Measurements from ENCODE around the gene C2orf78. TPM values are rescaled to one million over a fixed set of nuclear protein-coding genes. Genes with fewer than 3 reads are reported as not detected.

C2orf78 gene
- total RNA-seq, 1 donor from 2014 or later = not detected

GRCh38 chr2:73832930-73833329 is 48.9 kb downstream of the C2orf78 start:
- Mint-ChIP-seq H3K4me1 (peaks cover 34% of the 10 kb centered on the region), H3K36me3 (ENCODE audit: low read depth) (peaks cover 58% of the 10 kb centered on the region), H3K27me3 (no peaks in the 10 kb centered on the region), H3K4me3 (no peak overlapping the region), H3K27ac (no peak overlapping the region), H3K9me3 (no peaks in the 10 kb centered on the region)
- ATAC-seq (ENCODE audit: low read depth) = no peak
- TF ChIP-seq, protein P1, sequence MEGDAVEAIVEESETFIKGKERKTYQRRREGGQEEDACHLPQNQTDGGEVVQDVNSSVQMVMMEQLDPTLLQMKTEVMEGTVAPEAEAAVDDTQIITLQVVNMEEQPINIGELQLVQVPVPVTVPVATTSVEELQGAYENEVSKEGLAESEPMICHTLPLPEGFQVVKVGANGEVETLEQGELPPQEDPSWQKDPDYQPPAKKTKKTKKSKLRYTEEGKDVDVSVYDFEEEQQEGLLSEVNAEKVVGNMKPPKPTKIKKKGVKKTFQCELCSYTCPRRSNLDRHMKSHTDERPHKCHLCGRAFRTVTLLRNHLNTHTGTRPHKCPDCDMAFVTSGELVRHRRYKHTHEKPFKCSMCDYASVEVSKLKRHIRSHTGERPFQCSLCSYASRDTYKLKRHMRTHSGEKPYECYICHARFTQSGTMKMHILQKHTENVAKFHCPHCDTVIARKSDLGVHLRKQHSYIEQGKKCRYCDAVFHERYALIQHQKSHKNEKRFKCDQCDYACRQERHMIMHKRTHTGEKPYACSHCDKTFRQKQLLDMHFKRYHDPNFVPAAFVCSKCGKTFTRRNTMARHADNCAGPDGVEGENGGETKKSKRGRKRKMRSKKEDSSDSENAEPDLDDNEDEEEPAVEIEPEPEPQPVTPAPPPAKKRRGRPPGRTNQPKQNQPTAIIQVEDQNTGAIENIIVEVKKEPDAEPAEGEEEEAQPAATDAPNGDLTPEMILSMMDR (IDR thresholded peaks at IDR 0.05) = no peak
- POLR2A ChIA-PET = no interaction called here
- CTCF ChIA-PET = interaction anchor here (4.0 kb wide), 1 partner anchor 9 kb away, joined by 17 read pairs; no protein-coding TSS in a partner anchor
- no peak for DNase-seq
- intact Hi-C loops (cut with micrococcal nuclease) = no loop called here

GRCh38 chr2:73836141-73836943 is 52.4 kb downstream of the C2orf78 start:
- H3K36me3 Mint-ChIP-seq (ENCODE audit: low read depth) = peaks cover 55% of the 10 kb centered on the region
- H3K27ac Mint-ChIP-seq = no peak overlapping the region
- H3K4me1 Mint-ChIP-seq = peaks cover 10% of the 10 kb centered on the region
- DNase-seq (no peak), ATAC-seq (ENCODE audit: low read depth) (no peak)
- intact Hi-C loops (cut with micrococcal nuclease) = no loop called here
- no peaks in the 10 kb centered on the region for H3K27me3 Mint-ChIP-seq
- ChIA-PET POLR2A (no interaction called here), CTCF (no interaction called here)
- H3K4me3 Mint-ChIP-seq = no peak overlapping the region
- no peaks in the 10 kb centered on the region for H3K9me3 Mint-ChIP-seq
- TF ChIP-seq, protein P1 (IDR thresholded peaks at IDR 0.05) = no peak

DNA sequence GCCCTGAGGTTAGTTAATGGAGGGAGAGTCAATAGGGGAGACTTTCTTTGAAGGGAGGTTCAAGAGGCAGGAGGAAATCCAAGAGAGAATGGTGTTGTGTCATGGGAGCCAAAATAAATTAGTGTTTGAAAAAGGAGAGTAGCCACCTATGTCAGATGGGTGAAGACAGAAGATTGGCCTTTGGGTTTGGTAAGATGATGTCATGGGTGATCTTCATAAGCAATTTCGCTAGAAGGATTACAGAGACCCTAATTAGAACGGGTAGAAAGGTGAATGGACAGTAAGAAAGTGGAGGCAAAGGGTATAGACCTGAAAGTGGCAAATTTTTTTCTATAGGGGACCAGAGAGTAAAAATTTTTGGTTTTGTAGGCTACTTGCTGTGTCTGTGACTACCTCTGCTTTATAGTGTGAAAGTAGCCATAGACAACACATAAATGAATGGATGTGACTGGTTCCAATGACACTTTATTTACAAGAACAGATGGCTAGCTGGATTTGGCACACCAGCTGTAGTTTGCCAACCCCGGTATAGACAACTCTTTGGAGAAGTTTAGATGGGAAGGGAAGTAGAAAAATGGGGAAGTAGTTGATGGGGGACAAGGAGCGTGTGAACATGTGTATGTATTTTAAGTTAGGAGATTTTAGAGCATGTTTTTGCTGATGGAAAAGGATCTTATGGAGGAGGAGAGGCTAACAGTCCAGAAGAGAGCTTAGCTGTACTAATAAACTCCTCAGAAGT is 54.0 kb downstream of the C2orf78 start:
- no peak for DNase-seq
- TF ChIP-seq, protein P1 (IDR thresholded peaks at IDR 0.05) = no peak
- H3K4me1 Mint-ChIP-seq = peaks cover 3% of the 10 kb centered on the region
- no peaks in the 10 kb centered on the region for H3K9me3 Mint-ChIP-seq
- H3K27ac Mint-ChIP-seq = no peak overlapping the region
- intact Hi-C loops (cut with micrococcal nuclease) = no loop called here
- ChIA-PET CTCF (no interaction called here), POLR2A (no interaction called here)
- H3K4me3 Mint-ChIP-seq = no peak overlapping the region
- no peaks in the 10 kb centered on the region for H3K27me3 Mint-ChIP-seq
- ATAC-seq (ENCODE audit: low read depth) = no peak
- H3K36me3 Mint-ChIP-seq (ENCODE audit: low read depth) = peaks cover 48% of the 10 kb centered on the region

GRCh38 chr2:73838889-73839534 is 55.0 kb downstream of the C2orf78 start:
- ChIA-PET CTCF (interaction anchor here (1.0 kb wide), 1 partner anchor 25 kb away, joined by 3 read pairs; no protein-coding TSS in a partner anchor), POLR2A (interaction anchor here (0.6 to 1.0 kb wide), 2 partner anchors 35 to 316 kb away, joined by 3 to 4 read pairs; no protein-coding TSS in a partner anchor)
- Mint-ChIP-seq H3K9me3 (no peaks in the 10 kb centered on the region), H3K36me3 (ENCODE audit: low read depth) (peaks cover 45% of the 10 kb centered on the region), H3K4me1 (peaks cover 3% of the 10 kb centered on the region), H3K27me3 (no peaks in the 10 kb centered on the region), H3K27ac (no peak overlapping the region), H3K4me3 (no peak overlapping the region)
- DNase-seq (no peak), ATAC-seq (ENCODE audit: low read depth) (no peak)
- TF ChIP-seq, protein P1 (IDR thresholded peaks at IDR 0.05) = no peak
- intact Hi-C loops (cut with micrococcal nuclease) = no loop called here
